Spinal cord (tissue), 10 donors: ENCODE measurements around the gene CDH13. TPM values are rescaled to one million over a fixed set of nuclear protein-coding genes. Genes with fewer than 3 reads are reported as not detected.

ENCODE experiments used
- DNase-seq, 6 donors: peaks; one replicate each; pipeline versions ENCODE4 v3.0.0 to v3.0.0-alpha.2; 2013 to 2015; ENCODE audit warnings: low spot score in 6 of 6, low read depth in 4 of 6
- H3K27ac ChIP-seq: one replicate; pipeline ENCODE4 v1.5.1; 2013; ENCODE audit warnings: low read depth, low read length, control low read depth
- H3K27me3 ChIP-seq: one replicate; pipeline ENCODE4 v1.6.1; 2013; ENCODE audit warnings: low read length; ENCODE audit not compliant: control insufficient read depth, insufficient read depth
- H3K36me3 ChIP-seq: one replicate; pipeline ENCODE4 v1.6.1; 2013; ENCODE audit warnings: low read length; ENCODE audit not compliant: control insufficient read depth, insufficient read depth
- H3K4me1 ChIP-seq: one replicate; pipeline ENCODE4 v1.6.1; 2013; ENCODE audit warnings: low read length; ENCODE audit not compliant: control insufficient read depth, insufficient read depth
- H3K4me3 ChIP-seq: one replicate; pipeline ENCODE4 v1.5.1; 2013; ENCODE audit warnings: low read depth, low read length, control low read depth
- H3K9me3 ChIP-seq: one replicate; pipeline ENCODE4 v1.6.1; 2013; ENCODE audit warnings: low read length; ENCODE audit not compliant: control insufficient read depth, insufficient read depth
- WGBS: methylation state at CpG from one replicate; pipeline ENCODE4 v1.1.5; 2013; ENCODE audit warnings: missing lambda C conversion rate; ENCODE audit not compliant: insufficient coverage; 5-methylcytosine and 5-hydroxymethylcytosine counted together
- polyA plus RNA-seq, 2 donors: library from polyadenylated mRNA; unstranded; fragments of 120-200 nt; gene quantifications; one replicate each; pipeline ENCODE4 v1.2.1, GENCODE V29; 2013; ENCODE audit not compliant: insufficient read length in 2 of 2
- total RNA-seq, 2 donors: library from RNA; depleted of rRNA in 1 of 2; stranded (reverse); fragments of 120-200 nt in 1 of 2; fragments of >200 nt in 1 of 2; gene quantifications; one replicate each; pipeline versions ENCODE4 v1.2.3 to v1.2.4, GENCODE V29; 2013 to 2014
- donor health status: healthy.

The CDH13 gene
- total and polyA plus RNA-seq, 4 donors, result 34.5 to 82.3 (median 76.4) TPM

GRCh38 chr16:83577078-83577745 lies 950.4 kb downstream of the CDH13 start:
- WGBS, result no CpG with 5 or more reads among the region's 7 CpGs
- Histone ChIP-seq H3K4me1 (no peaks in the 10 kb centered on the region), H3K27ac (no peak overlapping the region), H3K4me3 (no peak overlapping the region), H3K9me3 (no peaks in the 10 kb centered on the region), H3K36me3 (no peaks in the 10 kb centered on the region), H3K27me3 (no peaks in the 10 kb centered on the region)
- no peak for DNase-seq

GRCh38 chr16:83578171-83578570 lies 951.4 kb downstream of the CDH13 start:
- H3K4me3 ChIP-seq, result no peak overlapping the region
- 33% methylated on average over 2 of the region's 7 CpGs for WGBS
- H3K9me3 ChIP-seq, result no peaks in the 10 kb centered on the region
- no peaks in the 10 kb centered on the region for H3K4me1 ChIP-seq
- H3K27me3 ChIP-seq, result no peaks in the 10 kb centered on the region
- no peaks in the 10 kb centered on the region for H3K36me3 ChIP-seq
- H3K27ac ChIP-seq, result no peak overlapping the region
- no peak for DNase-seq

GRCh38 chr16:83579027-83579426 lies 952.3 kb downstream of the CDH13 start:
- Histone ChIP-seq H3K36me3 (no peaks in the 10 kb centered on the region), H3K27ac (no peak overlapping the region), H3K9me3 (no peaks in the 10 kb centered on the region), H3K4me3 (no peak overlapping the region), H3K4me1 (no peaks in the 10 kb centered on the region), H3K27me3 (no peaks in the 10 kb centered on the region)
- 83% methylated on average over 1 of the region's 1 CpG for WGBS
- no peak for DNase-seq

GRCh38 chr16:83579436-83579835 lies 952.7 kb downstream of the CDH13 start:
- WGBS, result 57% methylated on average over 2 of the region's 3 CpGs
- DNase-seq, result no peak
- H3K36me3 ChIP-seq, result no peaks in the 10 kb centered on the region

GRCh38 chr16:83581082-83581481 lies 954.3 kb downstream of the CDH13 start:
- Histone ChIP-seq H3K4me3 (no peak overlapping the region), H3K36me3 (no peaks in the 10 kb centered on the region)

More at GRCh38 chr16:83579436-83579835, 952.7 kb downstream of the CDH13 start:
- Histone ChIP-seq H3K9me3 (no peaks in the 10 kb centered on the region), H3K4me3 (no peak overlapping the region), H3K27ac (no peak overlapping the region), H3K4me1 (no peaks in the 10 kb centered on the region), H3K27me3 (no peaks in the 10 kb centered on the region)

GRCh38 chr16:83581994-83582747 lies 955.4 kb downstream of the CDH13 start:
- H3K9me3 ChIP-seq, result no peaks in the 10 kb centered on the region
- peaks cover 3% of the 10 kb centered on the region for H3K4me1 ChIP-seq
- 61% methylated on average over 4 of the region's 5 CpGs for WGBS
- H3K27ac ChIP-seq, result no peak overlapping the region
- H3K36me3 ChIP-seq, result no peaks in the 10 kb centered on the region
- no peak overlapping the region for H3K4me3 ChIP-seq
- no peak for DNase-seq
- H3K27me3 ChIP-seq, result no peaks in the 10 kb centered on the region

More at GRCh38 chr16:83581082-83581481, 954.3 kb downstream of the CDH13 start:
- Histone ChIP-seq H3K27me3 (no peaks in the 10 kb centered on the region), H3K27ac (no peak overlapping the region), H3K9me3 (no peaks in the 10 kb centered on the region), H3K4me1 (peaks cover 2% of the 10 kb centered on the region)
- WGBS, result 100% methylated on average over 1 of the region's 2 CpGs
- DNase-seq, result no peak

GRCh38 chr16:83586036-83586435 lies 959.3 kb downstream of the CDH13 start:
- Histone ChIP-seq H3K27ac (no peak overlapping the region), H3K36me3 (no peaks in the 10 kb centered on the region), H3K27me3 (no peaks in the 10 kb centered on the region), H3K4me1 (peaks cover 8% of the 10 kb centered on the region), H3K4me3 (no peak overlapping the region), H3K9me3 (no peaks in the 10 kb centered on the region)
- WGBS, result 93% methylated on average over 7 of the region's 13 CpGs
- no peak for DNase-seq

- no peak overlapping the region for H3K4me3 ChIP-seq
- H3K9me3 ChIP-seq, result no peaks in the 10 kb centered on the region
- DNase-seq, result peak in 1 of 6 donors; percentile 64
- 42% methylated on average over 7 of the region's 11 CpGs for WGBS
- H3K27me3 ChIP-seq, result no peaks in the 10 kb centered on the region
- peaks cover 8% of the 10 kb centered on the region for H3K4me1 ChIP-seq
- H3K27ac ChIP-seq, result no peak overlapping the region
- no peaks in the 10 kb centered on the region for H3K36me3 ChIP-seq
Measured at GRCh38 chr16:83586461-83587200, 959.9 kb downstream of the CDH13 start.

- no peaks in the 10 kb centered on the region for H3K27me3 ChIP-seq
- H3K4me3 ChIP-seq, result no peak overlapping the region
- no peaks in the 10 kb centered on the region for H3K36me3 ChIP-seq
- WGBS, result 51% methylated on average over 7 of the region's 12 CpGs
- peak in 1 of 6 donors; percentile 85 for DNase-seq
- no peak overlapping the region for H3K27ac ChIP-seq
- H3K4me1 ChIP-seq, result peaks cover 8% of the 10 kb centered on the region
- no peaks in the 10 kb centered on the region for H3K9me3 ChIP-seq
Measured at GRCh38 chr16:83587201-83587600, 960.4 kb downstream of the CDH13 start.
